Stimulated activated CD8-positive, alpha-beta memory T cell treated with anti-CD3 and anti-CD28 coated beads, Interleukin-12 subunit alpha, Interleukin-12 subunit beta, amount 100 ng/mL, for 4 hours (primary cell): ENCODE measurements around the gene EDIL3.
"Not testable (repeated sequence)": the region's sequence is repeated elsewhere in the genome, so short reads cannot be mapped to it uniquely, and the experiment has no call there.

ENCODE experiments used
- DNase-seq: peaks from one replicate; pipeline ENCODE4 v3.0.0-alpha.2; 2020; ENCODE audit warnings: low read depth

Gene EDIL3

DNA sequence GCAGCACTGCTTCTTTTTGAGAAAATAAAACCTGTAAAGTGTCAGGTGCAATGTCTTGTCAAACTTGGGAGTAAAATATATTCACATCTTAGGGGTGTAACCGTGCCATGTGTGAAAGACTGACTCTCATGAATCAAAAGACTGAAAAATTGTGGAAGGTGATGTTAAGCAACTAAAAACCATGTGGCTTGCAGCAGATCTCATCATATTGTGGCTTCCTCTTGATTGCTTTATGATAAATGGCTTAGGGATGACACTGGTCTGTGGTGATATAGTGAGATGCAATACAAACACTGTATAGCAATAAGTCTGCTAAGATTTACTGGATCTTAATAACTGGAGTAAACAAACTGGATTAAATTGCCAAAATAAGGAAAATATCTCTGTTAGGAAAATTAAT, 321.6 kb downstream of the EDIL3 start:
- no peak for DNase-seq

DNA sequence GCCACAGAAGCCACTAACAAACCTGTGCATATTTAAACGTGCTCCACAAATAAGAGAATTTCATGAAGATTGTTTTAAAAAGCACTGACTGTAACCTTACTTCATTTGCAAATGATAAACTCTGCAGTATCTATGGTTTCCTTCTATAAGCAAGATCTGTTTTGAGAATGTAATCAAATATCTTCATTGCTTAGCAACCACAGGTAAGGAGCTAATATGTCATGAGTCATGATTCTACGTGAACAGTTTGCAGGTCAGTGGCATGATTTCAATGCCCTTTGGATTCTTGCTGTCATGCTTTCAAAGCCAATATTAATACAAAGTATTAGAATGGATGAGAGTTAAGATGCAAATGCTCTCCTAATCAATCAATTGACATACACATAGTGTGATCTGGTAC, 325.0 kb downstream of the EDIL3 start:
- no peak for DNase-seq

DNA sequence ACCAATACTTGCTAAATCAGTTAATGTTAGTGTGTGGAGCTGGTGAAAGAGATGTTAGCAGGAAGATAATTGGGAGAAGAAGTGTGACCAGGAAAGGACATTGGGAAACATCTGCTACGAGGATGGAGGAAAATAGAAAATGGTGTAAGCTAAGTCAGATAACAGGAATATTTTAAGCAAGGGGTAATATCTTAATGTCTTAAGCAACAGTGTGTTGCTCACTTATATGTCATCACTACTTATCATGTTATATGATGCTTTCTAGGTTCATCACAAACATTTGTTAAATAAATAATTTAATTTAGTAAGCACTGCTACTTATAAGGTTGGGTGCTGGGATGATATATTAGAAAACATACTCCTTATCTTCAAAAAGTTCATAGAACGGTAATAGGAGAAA, 326.1 kb downstream of the EDIL3 start:
- DNase-seq = no peak

DNA sequence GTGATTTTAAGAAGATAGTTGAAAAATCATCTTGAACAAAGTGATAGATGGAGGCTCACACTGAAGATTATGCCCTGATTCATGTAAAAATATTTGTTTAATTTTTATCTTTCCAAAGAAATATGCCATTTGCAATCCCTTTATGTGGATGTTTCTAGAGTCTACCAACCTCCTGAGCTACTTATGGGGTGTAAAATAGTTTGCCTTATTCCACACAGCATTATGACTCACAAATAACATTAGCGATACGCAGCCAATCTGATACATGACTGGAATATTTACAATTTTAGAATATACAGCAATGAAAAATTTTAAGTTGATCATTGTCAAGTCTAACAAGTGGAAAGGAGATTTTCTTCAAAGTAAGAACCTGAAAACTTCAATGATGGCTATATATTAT, 327.5 kb downstream of the EDIL3 start:
- no peak for DNase-seq

DNA sequence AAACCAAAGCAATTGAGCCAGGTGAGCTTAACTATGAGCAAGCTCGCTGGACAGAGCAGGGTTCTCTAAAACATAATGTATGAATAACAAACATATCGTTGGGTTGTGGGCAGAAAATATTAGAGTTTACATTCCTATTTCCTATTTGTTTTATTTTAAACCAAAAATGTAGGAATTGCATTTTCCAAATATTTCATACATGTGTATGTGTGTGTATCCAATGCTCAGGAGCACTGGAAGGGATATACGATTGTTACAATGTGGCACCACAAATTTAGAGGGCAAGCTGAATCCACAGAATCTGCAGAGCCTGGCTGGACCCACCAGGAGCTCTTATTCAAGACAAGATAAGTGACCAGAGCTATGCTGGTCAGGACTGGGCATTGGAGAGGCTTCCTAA, 338.7 kb downstream of the EDIL3 start:
- DNase-seq = no peak

DNA sequence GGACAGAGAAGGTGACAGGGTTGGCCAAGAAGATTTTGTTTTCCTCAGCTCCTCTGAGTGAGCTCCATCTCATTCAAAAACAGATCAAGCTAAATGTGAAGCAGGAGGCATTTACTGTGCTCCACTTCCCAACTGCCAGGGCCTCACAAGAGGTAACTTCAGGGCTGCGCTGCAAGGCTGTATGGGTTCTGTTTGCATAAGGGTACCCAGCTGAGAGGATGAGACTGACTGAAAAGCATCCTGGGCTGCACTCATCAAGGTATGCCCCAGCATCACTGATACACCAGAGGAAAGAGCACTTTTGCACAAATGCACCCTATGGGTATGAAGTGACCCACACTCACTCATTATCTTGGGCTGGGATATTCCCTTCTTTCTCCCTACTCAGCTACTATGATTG, 347.8 kb downstream of the EDIL3 start:
- no peak for DNase-seq

DNA sequence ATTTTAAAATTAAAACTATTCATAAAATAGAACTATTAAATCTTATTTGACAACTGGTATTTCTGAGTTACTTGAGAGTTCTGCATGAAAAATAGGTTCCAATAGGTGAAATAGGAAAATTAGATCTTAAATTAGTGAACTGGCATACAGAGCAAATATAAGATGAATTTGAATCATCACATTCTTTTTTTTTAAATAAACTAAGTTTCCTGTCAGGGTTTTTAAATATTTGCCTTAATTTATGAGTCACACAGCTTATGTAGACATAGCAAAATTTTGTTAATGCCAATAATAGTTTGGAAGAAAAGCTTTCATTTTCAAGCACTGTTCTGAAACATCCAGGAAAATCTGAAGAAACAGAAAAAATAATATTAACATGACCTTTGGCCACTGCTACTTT, 352.4 kb downstream of the EDIL3 start:
- DNase-seq = no peak

DNA sequence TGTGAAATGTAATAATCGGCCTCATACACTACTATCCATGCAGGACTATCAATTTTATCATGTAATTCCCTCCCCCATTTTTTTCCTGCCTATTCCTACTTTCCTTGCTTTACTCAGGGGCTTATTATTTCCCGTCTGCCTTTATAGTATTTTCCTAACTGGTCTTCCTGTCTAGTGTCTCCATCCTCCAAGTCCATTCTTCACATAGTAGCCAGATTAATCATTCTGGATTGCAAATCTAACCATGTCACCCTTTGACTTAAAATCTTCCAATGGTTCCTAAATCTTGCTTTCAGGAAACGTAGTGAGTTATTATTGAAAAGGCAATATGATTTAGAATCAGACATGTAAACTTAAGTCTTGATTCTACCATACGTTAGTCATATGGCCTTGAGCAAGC, 356.6 kb downstream of the EDIL3 start:
- DNase-seq = no peak

DNA sequence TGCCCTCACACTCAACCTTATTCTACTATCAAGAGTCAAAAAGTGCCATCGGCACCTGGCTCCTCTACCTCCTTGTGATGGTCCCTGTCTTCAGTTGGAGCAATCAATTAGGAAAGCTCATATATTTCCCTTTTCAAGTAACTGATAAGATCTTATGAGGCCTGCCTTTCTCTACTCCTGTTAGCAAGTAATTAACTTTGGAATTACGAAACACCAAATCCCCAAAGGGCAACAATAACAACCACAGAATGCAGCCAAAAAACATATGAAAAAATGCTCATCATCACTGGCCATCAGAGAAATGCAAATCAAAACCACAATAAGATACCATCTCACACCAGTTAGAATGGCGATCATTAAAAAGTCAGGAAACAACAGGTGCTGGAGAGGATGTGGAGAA, 366.2 kb downstream of the EDIL3 start:
- DNase-seq = not testable (repeated sequence)

DNA sequence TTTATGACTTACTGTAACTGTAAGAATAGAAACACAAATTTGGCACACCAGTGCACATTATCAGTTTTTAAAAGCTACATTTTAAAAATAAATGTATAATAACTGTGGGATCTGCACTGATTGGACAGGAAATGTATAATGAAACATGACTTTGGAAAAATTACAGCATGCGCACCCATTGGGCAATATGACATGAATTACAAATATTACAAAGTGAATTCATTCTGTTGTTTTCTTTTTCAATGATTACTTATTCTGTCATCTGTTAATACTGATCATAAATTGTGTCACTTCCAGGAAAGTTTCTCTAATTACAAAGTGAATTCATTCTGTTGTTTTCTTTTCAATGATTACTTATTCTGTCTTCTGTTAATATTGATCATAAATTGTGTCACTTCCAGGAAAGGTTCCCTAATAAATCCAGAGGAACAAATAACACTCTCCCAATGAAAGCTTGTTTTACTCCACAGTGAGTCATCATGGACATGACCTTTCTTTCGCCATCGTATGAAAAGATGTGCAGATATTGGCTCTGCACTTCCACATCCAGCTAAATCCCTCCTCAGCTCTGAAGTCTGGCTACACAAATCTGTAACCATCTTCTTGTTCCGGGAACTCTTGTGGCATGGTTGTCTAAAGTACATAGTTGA, 367.0 kb downstream of the EDIL3 start:
- no peak for DNase-seq

DNA sequence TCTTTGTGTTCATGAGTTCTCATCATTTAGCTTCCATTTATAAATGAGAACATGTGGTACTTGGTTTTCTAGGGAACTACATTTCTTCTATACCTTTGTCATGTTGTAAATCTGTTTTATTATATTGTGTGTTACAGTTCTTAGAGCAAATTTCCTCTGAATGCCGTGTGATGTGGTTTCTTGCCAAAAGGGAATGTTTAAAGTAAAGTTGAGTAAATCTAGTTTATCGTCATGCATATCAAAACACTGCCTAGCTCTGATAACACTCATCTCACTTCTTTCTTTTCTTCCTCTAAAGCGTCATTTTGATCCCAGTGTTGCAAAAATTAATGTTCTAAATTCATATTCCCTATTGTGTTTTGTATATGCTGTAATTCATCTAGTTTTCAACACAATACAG, 368.6 kb downstream of the EDIL3 start:
- no peak for DNase-seq

DNA sequence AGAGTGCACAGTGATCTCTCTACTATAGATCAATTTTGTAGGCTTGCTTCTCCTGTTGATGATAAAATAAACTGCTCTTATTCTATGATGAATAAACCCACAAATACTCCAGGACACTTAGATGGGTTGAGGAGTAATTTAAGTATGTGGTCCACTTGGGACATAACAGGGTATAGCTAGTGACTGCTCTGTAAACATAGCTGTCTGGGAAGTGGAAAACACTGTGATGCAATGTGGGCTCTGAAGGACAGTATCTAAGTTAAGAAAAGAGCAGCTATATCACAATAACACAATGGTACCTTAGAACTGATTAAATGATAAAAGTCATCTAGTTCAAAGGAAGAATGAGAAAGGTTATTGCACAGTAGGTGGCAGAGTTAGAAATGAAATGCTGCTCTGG, 369.7 kb downstream of the EDIL3 start:
- no peak for DNase-seq

DNA sequence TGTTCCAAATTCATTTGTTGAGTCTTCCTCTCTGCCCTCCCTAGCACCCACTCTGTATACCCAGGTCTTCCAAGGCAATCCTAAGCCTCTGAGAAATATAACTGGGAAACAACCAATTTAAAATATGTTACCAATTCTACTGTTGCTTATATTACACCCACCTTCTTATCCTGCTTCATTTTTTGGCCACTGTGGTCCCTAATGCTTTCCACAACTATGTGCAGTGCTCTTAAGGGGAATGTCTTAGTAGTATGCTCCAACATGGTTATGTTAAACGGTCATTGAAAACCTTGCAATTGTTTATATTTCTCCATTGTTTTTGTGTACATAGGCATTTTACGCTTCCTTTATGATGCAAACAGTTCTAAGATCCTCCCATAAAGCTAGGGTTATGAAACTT, 390.9 kb downstream of the EDIL3 start:
- DNase-seq = no peak

DNA sequence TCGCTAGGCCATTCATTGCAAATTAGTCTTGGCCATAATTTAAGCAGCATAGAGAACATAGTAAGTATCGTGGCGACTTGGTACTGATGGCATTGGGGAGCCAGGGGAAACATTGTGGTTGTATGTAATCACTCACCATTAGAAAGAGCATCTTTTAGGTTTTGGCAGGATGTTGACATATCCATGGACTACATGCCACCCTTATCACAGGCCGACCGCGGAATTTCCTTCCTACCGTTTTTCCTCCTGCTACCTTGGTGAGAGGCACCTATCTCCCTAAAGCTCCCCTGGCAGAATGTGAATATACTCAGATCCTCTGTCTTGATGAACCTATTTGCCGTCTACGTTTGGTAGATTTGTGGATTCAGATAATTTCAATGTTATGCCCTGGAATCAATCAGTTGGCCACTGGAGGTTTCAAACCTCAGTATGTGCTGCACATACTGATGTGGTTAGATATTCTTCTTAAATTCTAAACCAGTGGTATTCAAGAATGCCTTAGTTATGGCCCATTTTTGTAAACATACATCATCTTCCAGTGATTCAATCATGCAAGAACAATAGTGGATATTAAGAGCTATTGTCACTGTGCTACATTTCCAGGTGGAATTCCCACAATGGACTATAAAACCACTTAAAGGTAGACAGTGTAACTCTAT, 393.0 kb downstream of the EDIL3 start:
- DNase-seq = no peak

DNA sequence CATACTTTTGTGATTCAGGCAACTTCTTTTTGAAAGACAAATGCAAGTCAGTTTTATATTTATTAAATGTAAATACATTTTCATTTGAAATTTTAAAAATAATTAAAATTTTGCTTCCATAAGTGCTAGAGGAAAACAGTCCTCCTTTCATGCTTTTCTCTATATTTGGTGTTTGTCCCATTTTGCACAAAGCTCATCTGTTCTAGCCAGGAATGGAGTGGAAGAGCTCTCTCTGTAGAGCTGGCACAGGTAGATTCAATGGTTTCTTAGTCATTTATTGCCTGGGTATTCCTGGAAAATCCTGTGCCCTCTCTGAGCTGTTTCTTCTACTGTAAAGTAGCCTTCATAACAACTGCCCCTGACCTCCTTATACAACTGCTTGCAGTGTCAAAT, 396.4 kb downstream of the EDIL3 start:
- no peak for DNase-seq

DNA sequence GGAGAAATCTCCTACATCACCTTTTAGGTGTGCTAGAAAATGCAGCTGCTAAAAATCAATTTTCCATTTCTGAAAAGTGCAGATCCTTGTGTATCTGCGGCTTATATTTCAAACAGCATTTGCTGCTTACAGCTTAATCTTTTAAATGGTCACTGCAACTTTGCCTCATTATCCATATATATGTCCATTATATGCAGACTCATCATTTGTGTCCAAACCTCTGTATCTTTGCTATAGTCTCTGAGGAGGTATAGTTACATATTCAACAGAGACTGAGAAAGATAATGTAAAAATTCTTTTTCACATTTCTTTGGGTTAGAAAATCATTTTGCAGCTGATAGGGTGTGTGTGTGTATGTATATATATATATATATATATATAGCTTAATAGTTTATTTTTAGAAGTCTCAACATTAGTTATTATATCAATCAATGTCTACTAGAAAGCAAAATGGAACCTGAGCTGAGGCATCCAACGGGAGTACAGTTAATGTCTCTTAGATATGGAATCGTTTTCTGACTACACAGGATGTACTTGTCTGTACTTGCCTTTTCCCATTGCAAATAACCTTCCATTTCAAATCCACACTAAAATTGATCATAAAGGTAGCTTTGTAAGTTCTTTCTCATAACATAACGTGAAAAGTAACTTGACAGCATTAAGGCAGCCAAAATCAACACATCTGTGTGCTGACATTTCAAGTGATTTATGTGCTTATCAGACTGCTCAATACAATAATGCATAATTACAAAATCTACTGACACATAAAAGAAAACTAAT, 397.0 kb downstream of the EDIL3 start:
- no peak for DNase-seq

DNA sequence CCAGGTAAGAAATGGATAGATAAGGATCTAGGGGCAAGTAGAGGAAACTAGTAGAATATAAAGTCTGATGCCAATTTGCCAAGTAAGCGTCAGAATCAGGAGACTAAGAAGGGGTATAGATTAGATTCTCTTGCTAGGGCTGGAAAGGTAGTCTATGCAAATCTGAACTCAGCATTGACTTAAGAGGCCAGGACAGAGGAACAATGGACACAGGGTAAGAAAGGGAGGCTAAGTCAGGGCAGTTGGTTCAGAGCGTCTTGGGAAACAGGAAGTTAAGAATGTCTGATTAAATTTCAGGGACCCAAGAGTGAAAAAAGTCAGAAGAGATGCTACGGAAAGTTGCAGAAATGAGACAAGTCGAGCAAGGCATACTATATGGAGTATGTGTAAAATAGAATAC, 400.8 kb downstream of the EDIL3 start:
- DNase-seq = no peak

DNA sequence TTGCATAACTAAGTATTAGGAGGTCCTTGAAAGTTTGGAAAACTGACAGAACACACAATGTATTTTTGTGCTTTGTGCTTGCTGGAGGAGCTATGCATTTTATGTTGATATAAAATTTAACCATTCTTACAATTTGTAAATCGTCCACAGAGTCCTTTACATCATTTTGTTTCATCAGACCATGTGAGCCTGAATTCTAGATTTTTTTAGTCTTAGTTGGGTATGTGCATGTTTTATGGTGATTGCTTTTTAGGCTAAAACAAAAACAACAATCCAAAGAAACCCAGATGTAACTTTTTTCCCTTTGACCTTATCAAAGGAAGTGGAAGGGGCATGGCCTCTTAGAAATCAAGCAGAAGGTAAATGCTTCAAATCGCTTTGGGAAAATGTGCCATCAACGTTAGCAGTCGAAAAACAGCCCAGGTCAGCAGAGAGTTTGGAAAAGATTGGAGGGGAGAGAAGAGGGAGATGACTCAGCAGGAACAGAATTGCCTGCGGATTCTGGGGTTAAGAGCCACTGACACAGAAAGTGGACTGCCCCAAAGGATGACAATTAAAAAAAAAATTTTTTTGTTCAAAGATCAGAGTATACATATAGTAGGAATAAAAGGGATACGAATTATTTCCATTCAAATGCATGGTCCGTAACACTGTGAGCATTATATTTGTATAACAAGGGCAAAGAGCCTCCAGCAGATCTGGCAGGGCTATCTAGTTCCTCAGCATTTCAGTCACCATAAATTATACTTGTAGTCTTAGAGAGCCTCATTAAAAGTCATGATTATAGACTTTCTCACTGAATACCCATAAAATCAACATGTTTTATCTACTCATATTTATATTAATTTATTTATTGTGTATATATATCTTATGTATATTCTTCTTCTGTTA, 410.5 kb downstream of the EDIL3 start:
- no peak for DNase-seq

DNA sequence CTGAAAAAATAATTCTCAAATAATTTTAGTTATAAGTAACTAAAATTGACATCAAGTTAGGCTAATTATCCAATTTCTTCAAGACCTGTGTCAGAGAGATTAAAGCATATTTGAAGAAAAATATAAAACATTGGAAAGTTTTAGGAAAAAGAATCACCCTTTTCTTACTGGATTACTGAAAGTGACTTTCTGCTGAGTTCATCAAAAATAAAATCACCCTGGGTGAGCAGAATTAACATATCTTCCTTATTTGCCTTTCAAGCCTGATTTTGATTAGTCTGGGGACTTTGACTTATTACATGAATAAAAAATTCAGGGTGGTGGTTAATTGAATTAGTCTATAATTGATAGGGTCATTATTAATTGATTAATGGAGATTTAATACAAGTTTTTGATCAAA, 411.8 kb downstream of the EDIL3 start:
- DNase-seq = no peak

DNA sequence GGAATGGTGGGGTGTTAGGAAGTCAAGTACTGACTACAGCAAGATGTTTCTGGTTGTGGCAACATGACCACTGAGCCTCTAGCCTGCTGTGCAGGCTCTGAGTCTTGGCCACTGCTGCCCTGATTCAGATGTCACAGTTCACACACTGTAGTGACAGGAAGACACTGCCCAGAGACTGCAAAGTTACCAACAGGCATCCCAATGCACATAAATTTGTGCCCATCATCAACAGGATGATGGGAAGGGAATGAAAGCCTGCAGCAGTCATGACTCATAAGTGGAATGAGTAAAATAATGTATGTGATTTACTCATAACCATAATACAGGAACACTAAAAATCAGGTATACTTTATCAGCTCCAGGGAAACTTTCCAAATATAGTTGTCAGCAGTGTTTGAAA, 412.4 kb downstream of the EDIL3 start:
- no peak for DNase-seq

DNA sequence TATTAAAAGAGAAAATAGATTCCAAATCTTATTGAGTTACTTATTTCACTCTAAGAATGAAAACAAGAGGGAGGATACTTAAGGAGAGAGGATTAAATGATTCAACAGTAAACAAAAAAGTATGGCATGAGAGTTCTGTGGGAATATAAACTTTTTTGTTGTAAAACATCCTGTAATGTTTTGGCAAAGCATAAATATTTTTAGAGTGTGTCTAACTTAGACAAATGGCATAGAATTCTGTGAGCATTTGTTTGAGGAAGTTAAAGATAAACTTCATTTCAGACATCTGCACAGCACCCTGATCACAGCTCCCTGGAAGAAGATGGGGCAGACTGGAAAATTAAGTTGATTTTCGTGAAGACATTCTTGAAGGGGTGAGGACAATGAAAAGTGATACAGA, 417.3 kb downstream of the EDIL3 start:
- no peak for DNase-seq

DNA sequence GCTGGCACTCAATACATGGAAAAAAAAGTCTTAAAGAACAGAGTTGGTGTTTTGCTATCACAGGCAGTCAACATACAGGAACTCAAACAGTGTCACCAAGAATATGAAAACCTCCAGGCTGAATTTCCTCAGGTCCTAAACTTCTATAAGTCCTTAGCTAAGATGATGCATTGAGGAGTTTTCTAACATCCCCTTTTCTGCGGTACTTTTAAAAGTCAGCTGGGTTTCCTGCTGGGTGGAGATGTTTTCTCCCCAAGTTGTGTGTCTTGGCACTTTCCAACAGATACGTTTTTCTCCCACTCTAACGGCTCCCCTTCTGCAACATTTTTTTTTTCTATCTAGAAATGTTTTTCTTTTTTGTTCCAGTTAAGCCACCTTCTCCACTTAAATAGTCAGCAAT, 419.2 kb downstream of the EDIL3 start:
- no peak for DNase-seq

DNA sequence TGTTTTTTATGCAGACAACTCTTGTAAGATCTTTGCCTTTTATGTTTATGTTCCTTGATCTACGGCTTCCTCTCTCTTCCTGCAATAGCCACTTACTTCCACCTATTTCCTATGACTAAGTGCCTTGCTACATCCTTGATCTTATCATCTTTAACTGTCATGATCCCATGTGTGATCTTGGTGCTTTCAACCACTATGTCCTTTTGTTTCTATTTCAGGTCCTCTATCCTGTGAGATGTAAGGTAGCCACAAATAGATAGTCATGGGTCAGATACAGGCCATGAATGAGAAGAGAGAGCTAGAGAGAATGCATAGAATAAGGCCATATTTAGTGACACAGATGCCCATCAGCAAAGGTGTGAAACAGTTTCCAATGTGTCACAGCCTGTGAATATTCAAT, 420.4 kb downstream of the EDIL3 start:
- no peak for DNase-seq
